H1 (cell line): ENCODE data around the gene PCBP4. TPM values are rescaled to one million over a fixed set of nuclear protein-coding genes. Genes with fewer than 3 reads are reported as not detected.

Experiments used
- CTCF ChIA-PET: fragments of 300-600 bp; sonication (Branson Sonifier 250); formaldehyde crosslinking; loops from one replicate; lab custom pipeline; 2021; ENCODE audit not compliant: partially characterized antibody; lab: Charles Lee
- POLR2A ChIA-PET: fragments of 300-600 bp; sonication (Branson Sonifier 250); formaldehyde crosslinking; loops from one replicate; lab custom pipeline; 2021; ENCODE audit warnings: inconsistent platforms; ENCODE audit not compliant: partially characterized antibody; lab: Charles Lee
- DNase-seq, 2 experiments: peaks; one replicate each; pipeline versions ENCODE4 v3.0.0 to v3.0.0-alpha.2; 2010 to 2022; ENCODE audit warnings: low spot score in 2 of 2, low read depth in 1 of 2, mixed read lengths in 1 of 2
- FAIRE-seq: peaks from 2 replicates; lab custom pipeline; 2011; peaks lifted over from hg19 to GRCh38; lab: Jason Lieb, UNC
- H2AFZ ChIP-seq: 2 replicates; pipeline ENCODE4 v1.8.1; 2012; ENCODE audit warnings: low read length, inconsistent platforms
- H2AK5ac ChIP-seq: 2 replicates; pipeline ENCODE4 v1.6.1; 2013; ENCODE audit warnings: low read depth, low read length
- H2BK120ac ChIP-seq: replicated peaks from 2 replicates; pipeline ENCODE3; 2013; ENCODE audit warnings: low read depth, low read length, inconsistent platforms
- H2BK12ac ChIP-seq: 2 replicates; pipeline ENCODE4 v1.6.1; 2013; ENCODE audit warnings: low read depth, low read length
- H2BK15ac ChIP-seq: 2 replicates; pipeline ENCODE4 v1.6.1; 2013; ENCODE audit warnings: low read length
- H2BK20ac ChIP-seq: 2 replicates; pipeline ENCODE4 v1.6.1; 2013; ENCODE audit warnings: low read length
- H2BK5ac ChIP-seq: 2 replicates; pipeline ENCODE4 v1.6.1; 2013; ENCODE audit warnings: low read depth, low read length
- H3K14ac ChIP-seq: 2 replicates; pipeline ENCODE4 v1.6.1; 2013; ENCODE audit warnings: inconsistent platforms; ENCODE audit not compliant: insufficient read length
- H3K18ac ChIP-seq: 2 replicates; pipeline ENCODE4 v1.6.1; 2013; ENCODE audit warnings: low read length; ENCODE audit errors: extremely low read depth
- H3K23ac ChIP-seq: 2 replicates; pipeline ENCODE4 v1.6.1; 2013; ENCODE audit warnings: inconsistent platforms; ENCODE audit not compliant: insufficient read length
- H3K23me2 ChIP-seq: 2 replicates; pipeline ENCODE4 v1.6.1; 2013; ENCODE audit warnings: low read depth, low read length
- H3K27ac ChIP-seq: 2 replicates; pipeline ENCODE4 v1.6.1; 2011; ENCODE audit warnings: low read depth, low read length, inconsistent platforms
- H3K27me3 ChIP-seq, 4 experiments: replicated peaks in 1 of 4; 1 replicate in 1 of 4; 2 replicates in 3 of 4; pipeline versions ENCODE4 v1.6.1 to v1.8.1; 2011 to 2013; ENCODE audit warnings: low read length in 3 of 4, mild to moderate bottlenecking in 3 of 4, inconsistent platforms in 2 of 4, mixed read lengths in 2 of 4, moderate library complexity in 1 of 4; ENCODE audit not compliant: control insufficient read depth in 3 of 4, insufficient read depth in 3 of 4; ENCODE audit errors: extremely low read depth in 1 of 4
- H3K36me3 ChIP-seq, 4 experiments: 2 replicates each; pipeline versions ENCODE4 v1.6.1 to v1.8.1; 2011 to 2013; ENCODE audit warnings: mild to moderate bottlenecking in 4 of 4, low read length in 3 of 4, moderate library complexity in 2 of 4, control low read depth in 1 of 4, inconsistent platforms in 1 of 4; ENCODE audit not compliant: insufficient read depth in 4 of 4, control insufficient read depth in 2 of 4
- H3K4ac ChIP-seq: replicated peaks from 2 replicates; pipeline ENCODE3; 2013; ENCODE audit warnings: low read length, low read depth, mixed read lengths, inconsistent platforms; ENCODE audit not compliant: insufficient read length
- H3K4me1 ChIP-seq, 4 experiments: replicated peaks in 1 of 4; 1 replicate in 1 of 4; 2 replicates in 3 of 4; pipeline versions ENCODE4 v1.6.1 to v1.8.1; 2011 to 2013; ENCODE audit warnings: low read length in 3 of 4, inconsistent platforms in 2 of 4, mixed read lengths in 1 of 4; ENCODE audit not compliant: insufficient read depth in 4 of 4, control insufficient read depth in 3 of 4
- H3K4me2 ChIP-seq, 2 experiments: 2 replicates each; pipeline versions ENCODE4 v1.6.1 to v1.8.1; 2011 to 2013; ENCODE audit warnings: low read depth in 2 of 2, low read length in 2 of 2, control low read depth in 1 of 2, inconsistent platforms in 1 of 2, mild to moderate bottlenecking in 1 of 2; ENCODE audit not compliant: insufficient read depth in 1 of 2
- H3K4me3 ChIP-seq, 4 experiments: fragments of 200-600, 300-600 bp in 1 of 4; sonication (generic), shearing (Covaris generic), sonication (Bioruptor Twin) in 1 of 4; 2 replicates each; pipeline versions ENCODE4 v1.5.1 to v1.8.1; 2011 to 2016; ENCODE audit warnings: low read length in 4 of 4, low read depth in 3 of 4, control low read depth in 2 of 4, inconsistent platforms in 2 of 4, mild to moderate bottlenecking in 2 of 4, mixed read lengths in 1 of 4, moderate library complexity in 1 of 4; ENCODE audit not compliant: insufficient read depth in 2 of 4; ENCODE audit errors: extremely low read depth in 1 of 4
- H3K56ac ChIP-seq: replicated peaks from 2 replicates; pipeline ENCODE3; 2013; ENCODE audit warnings: low read depth, mild to moderate bottlenecking, mixed read lengths, low read length, inconsistent platforms; ENCODE audit not compliant: insufficient read length
- H3K79me1 ChIP-seq: 2 replicates; pipeline ENCODE4 v1.6.1; 2013; ENCODE audit warnings: low read depth, low read length, control low read depth
- H3K79me2 ChIP-seq, 2 experiments: 2 replicates each; pipeline versions ENCODE4 v1.6.1 to v1.8.1; 2012 to 2013; ENCODE audit warnings: low read length in 2 of 2, mild to moderate bottlenecking in 2 of 2, inconsistent platforms in 1 of 2; ENCODE audit not compliant: insufficient read depth in 2 of 2, control insufficient read depth in 1 of 2
- H3K9ac ChIP-seq, 4 experiments: replicated peaks in 1 of 4; 1 replicate in 1 of 4; 2 replicates in 3 of 4; pipeline versions ENCODE4 v1.6.1 to v1.8.1; 2011 to 2013; ENCODE audit warnings: low read depth in 3 of 4, low read length in 3 of 4, control low read depth in 2 of 4, mild to moderate bottlenecking in 2 of 4, moderate library complexity in 2 of 4, inconsistent platforms in 1 of 4; ENCODE audit errors: extremely low read depth in 1 of 4
- H3K9me3 ChIP-seq, 2 experiments: 2 replicates each; pipeline versions ENCODE4 v1.6.1 to v1.8.1; 2012 to 2013; ENCODE audit warnings: mild to moderate bottlenecking in 2 of 2, moderate library complexity in 2 of 2, control low read depth in 1 of 2, inconsistent platforms in 1 of 2, low read depth in 1 of 2, low read length in 1 of 2, mixed read lengths in 1 of 2; ENCODE audit not compliant: insufficient read depth in 2 of 2
- H4K20me1 ChIP-seq, 2 experiments: replicated peaks in 1 of 2; 2 replicates each; pipeline versions ENCODE3 to v1.8.1; 2011 to 2013; ENCODE audit warnings: inconsistent platforms in 2 of 2, low read length in 2 of 2, mild to moderate bottlenecking in 1 of 2; ENCODE audit not compliant: insufficient read depth in 2 of 2, control insufficient read depth in 1 of 2
- H4K5ac ChIP-seq: 2 replicates; pipeline ENCODE4 v1.6.1; 2013; ENCODE audit warnings: low read length, low read depth, mixed read lengths, inconsistent platforms; ENCODE audit not compliant: insufficient read length
- H4K8ac ChIP-seq: 2 replicates; pipeline ENCODE4 v1.8.0; 2013; ENCODE audit warnings: mild to moderate bottlenecking, moderate library complexity, low read length, inconsistent platforms; ENCODE audit not compliant: insufficient read depth; ENCODE audit errors: extremely low read depth
- H4K91ac ChIP-seq: replicated peaks from 2 replicates; pipeline ENCODE3; 2013; ENCODE audit warnings: low read length, mixed read lengths, inconsistent platforms; ENCODE audit not compliant: insufficient read length
- EGR1 ChIP-seq: IDR thresholded peaks from 2 replicates; pipeline ENCODE4 v1.6.1; 2011; ENCODE audit warnings: low read depth, low read length, borderline replicate concordance
- EZH2 ChIP-seq: fragments of 200-600 bp; sonication (generic); IDR thresholded peaks from 2 replicates; pipeline ENCODE4 v1.7.1; 2012; ENCODE audit warnings: low read depth, mild to moderate bottlenecking, moderate library complexity, low read length, inconsistent platforms; ENCODE audit not compliant: severe bottlenecking
- KDM1A ChIP-seq: fragments of 200-600, 300-600 bp; sonication (generic); IDR thresholded peaks from 2 replicates; pipeline ENCODE4 v1.7.1; 2016; ENCODE audit warnings: mild to moderate bottlenecking, low read length, borderline replicate concordance
- SAP30 ChIP-seq: fragments of 300-600 bp; sonication (generic); IDR thresholded peaks from 2 replicates; pipeline ENCODE4 v1.7.1; 2012; ENCODE audit warnings: low read length, moderate library complexity, mild to moderate bottlenecking, inconsistent platforms; ENCODE audit not compliant: insufficient read depth, insufficient replicate concordance
- TEAD4 ChIP-seq: IDR thresholded peaks from 2 replicates; pipeline ENCODE4 v1.6.1; 2012; ENCODE audit warnings: low read depth, low read length, inconsistent platforms, mixed read lengths
- WGBS, 2 experiments: shearing (Covaris generic) in 1 of 2; methylation state at CpG; one replicate each; pipeline versions ENCODE4 v1.1.6 to v1.1.7; 2013 to 2015; ENCODE audit warnings: low lambda C conversion rate in 2 of 2, mixed read lengths in 2 of 2, inconsistent platforms in 1 of 2, low coverage in 1 of 2, missing lambda C conversion rate in 1 of 2; ENCODE audit not compliant: insufficient replicate concordance in 2 of 2, insufficient coverage in 1 of 2, insufficient read length in 1 of 2; ENCODE audit errors: extremely low coverage in 1 of 2, missing lambda C conversion rate in 1 of 2; 5-methylcytosine and 5-hydroxymethylcytosine counted together
- polyA plus RNA-seq, 7 experiments: library from polyadenylated mRNA; depleted of rRNA in 3 of 7; stranded (reverse) in 5 of 7; unstranded in 2 of 7; fragments of >200 nt in 5 of 7; fragments of 200-250 nt in 2 of 7; gene quantifications; 1 replicate in 5 of 7; 2 replicates in 1 of 7; 4 replicates in 1 of 7; pipeline versions ENCODE4 v1.2.1 to v1.2.3, GENCODE V29; 2011 to 2013; ENCODE audit warnings: missing spikeins in 2 of 7, mixed read lengths in 2 of 7
- total RNA-seq: library from RNA; stranded (reverse); fragmentation: NEBNext Ultra II Directional; extraction: Animal tissue kit (Norgen Biotek cat#: 25700); gene quantifications from 2 replicates; pipeline ENCODE4 v1.2.1, GENCODE V29; 2021

The PCBP4 gene
- total and polyA plus RNA-seq, 2 of the 8 experiments (the other 6 are each of a cell fraction or from before 2014, with no cell fraction given) = 16.4 to 34.1 TPM

GRCh38 chr3:51940648-51941462, 26.4 kb downstream of the PCBP4 start:
- ChIA-PET POLR2A (interaction anchor here (0.6 to 15.7 kb wide), 16 partner anchors 8 to 513 kb away, joined by 3 to 148 read pairs (median 5); partner anchors contain the start of genes ABHD14B, ACY1, GPR62 and PCBP4), CTCF (interaction anchor here (0.6 to 5.1 kb wide), 17 partner anchors 8 to 238 kb away, joined by 3 to 44 read pairs (median 5); partner anchors contain the start of genes ABHD14A, ABHD14B, ACY1 and GPR62)
- no peak overlapping the region for H4K8ac ChIP-seq
- no peak overlapping the region for H3K14ac ChIP-seq
- H3K9ac ChIP-seq = peak overlapping the region; percentile 55 to 70 (median 66)
- peak overlapping the region; percentile 3 for H3K4ac ChIP-seq
- H3K36me3 ChIP-seq = peaks cover 12 to 22% (median 16%) of the 10 kb centered on the region in 4 experiments; a peak in 7 of 8 replicates
- H2BK15ac ChIP-seq = no peak overlapping the region
- H3K4me1 ChIP-seq = peaks cover 2 to 13% (median 6%) of the 10 kb centered on the region in 4 experiments
- H3K27me3 ChIP-seq = peaks cover 0 to 10% (median 4%) of the 10 kb centered on the region in 4 experiments; a peak in 4 of 7 replicates
- peaks cover 12% of the 10 kb centered on the region for H3K79me1 ChIP-seq
- no peak overlapping the region for H4K5ac ChIP-seq
- peaks cover 0 to 30% of the 10 kb centered on the region in 2 experiments; a peak in 3 of 4 replicates for H3K79me2 ChIP-seq
- peaks cover 3 to 20% of the 10 kb centered on the region in 2 experiments for H4K20me1 ChIP-seq
- no peak overlapping the region for H3K23ac ChIP-seq
- no peak overlapping the region for H2BK120ac ChIP-seq
- H3K18ac ChIP-seq = no peak overlapping the region
- no peak overlapping the region for H2BK20ac ChIP-seq
- no peak overlapping the region for H3K56ac ChIP-seq
- H3K27ac ChIP-seq = no peak overlapping the region
- FAIRE-seq = peak; percentile 83
- no peak for DNase-seq
- H3K4me2 ChIP-seq = peak overlapping the region; percentile 92 to 96
- WGBS, 2 experiments = 34 to 100% methylated on average over 1 to 13 of the region's 13 CpGs
- peaks cover 9% of the 10 kb centered on the region; the same call in 1 of the 2 replicates for H3K23me2 ChIP-seq
- H2AFZ ChIP-seq = no peak overlapping the region
- peak overlapping the region; percentile 50 to 88 (median 82) for H3K4me3 ChIP-seq
- H2BK12ac ChIP-seq = no peak overlapping the region
- no peak overlapping the region for H2AK5ac ChIP-seq
- no peak overlapping the region for H4K91ac ChIP-seq
- H3K9me3 ChIP-seq = no peaks in the 10 kb centered on the region
- no peak overlapping the region for H2BK5ac ChIP-seq
- TF ChIP-seq SAP30 (peak; percentile 20), EZH2 (no peak), KDM1A (no peak), EGR1 (no peak), TEAD4 (no peak)
